Activated CD8-positive, alpha-beta memory T cell treated with anti-CD3 and anti-CD28 coated beads for 1 hour (primary cell): ENCODE results near the gene ROPN1B.
"Not testable (repeated sequence)": the region's sequence is repeated elsewhere in the genome, so short reads cannot be mapped to it uniquely, and the experiment has no call there.

Source experiments
- DNase-seq, 2 donors: peaks; one replicate each; pipeline ENCODE4 v3.0.0-alpha.2; 2020; ENCODE audit warnings: low read depth in 1 of 2; ENCODE audit errors: extremely low read depth in 1 of 2

The ROPN1B gene

DNA sequence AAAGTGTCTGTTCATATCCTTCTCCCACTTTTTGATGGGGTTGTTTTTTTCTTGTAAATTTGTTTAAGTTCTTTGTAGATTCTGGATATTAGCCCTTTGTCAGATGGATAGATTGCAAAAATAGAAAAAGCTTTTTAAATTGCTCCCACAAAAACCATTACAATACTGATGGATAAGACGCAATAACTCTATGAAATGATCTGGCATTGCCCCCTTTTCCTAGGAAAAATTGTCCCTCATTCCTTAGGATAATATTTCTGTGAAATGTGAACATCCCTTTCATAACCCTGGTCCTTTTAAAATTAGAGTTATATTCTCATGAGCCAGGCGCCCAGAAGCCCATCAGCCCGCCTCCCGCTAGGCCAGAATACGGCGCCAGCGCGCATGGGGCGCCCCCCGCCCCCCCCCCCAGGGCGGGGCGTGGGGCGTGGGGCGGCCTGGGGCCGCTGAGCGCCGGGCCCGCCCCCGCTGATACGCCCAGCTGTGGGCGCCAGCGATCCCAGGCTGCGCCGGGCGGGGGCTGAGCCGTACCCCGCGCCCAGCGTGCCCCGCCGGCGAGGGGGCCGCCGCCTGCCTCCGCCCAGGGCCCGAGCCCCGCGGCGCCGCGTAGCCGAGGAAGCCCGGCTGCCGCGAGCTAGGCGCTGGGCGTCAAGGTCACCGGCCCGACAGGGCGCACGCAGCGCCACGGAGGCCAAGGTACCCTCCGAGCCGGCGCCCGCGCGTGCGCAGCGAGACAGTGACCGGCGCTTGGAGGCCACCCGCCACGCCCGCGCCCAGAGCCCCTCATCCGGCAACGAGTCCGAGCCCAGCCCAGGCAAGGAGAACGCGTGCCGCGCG, 11.1 kb upstream of the ROPN1B start:
- DNase-seq: no peak

DNA sequence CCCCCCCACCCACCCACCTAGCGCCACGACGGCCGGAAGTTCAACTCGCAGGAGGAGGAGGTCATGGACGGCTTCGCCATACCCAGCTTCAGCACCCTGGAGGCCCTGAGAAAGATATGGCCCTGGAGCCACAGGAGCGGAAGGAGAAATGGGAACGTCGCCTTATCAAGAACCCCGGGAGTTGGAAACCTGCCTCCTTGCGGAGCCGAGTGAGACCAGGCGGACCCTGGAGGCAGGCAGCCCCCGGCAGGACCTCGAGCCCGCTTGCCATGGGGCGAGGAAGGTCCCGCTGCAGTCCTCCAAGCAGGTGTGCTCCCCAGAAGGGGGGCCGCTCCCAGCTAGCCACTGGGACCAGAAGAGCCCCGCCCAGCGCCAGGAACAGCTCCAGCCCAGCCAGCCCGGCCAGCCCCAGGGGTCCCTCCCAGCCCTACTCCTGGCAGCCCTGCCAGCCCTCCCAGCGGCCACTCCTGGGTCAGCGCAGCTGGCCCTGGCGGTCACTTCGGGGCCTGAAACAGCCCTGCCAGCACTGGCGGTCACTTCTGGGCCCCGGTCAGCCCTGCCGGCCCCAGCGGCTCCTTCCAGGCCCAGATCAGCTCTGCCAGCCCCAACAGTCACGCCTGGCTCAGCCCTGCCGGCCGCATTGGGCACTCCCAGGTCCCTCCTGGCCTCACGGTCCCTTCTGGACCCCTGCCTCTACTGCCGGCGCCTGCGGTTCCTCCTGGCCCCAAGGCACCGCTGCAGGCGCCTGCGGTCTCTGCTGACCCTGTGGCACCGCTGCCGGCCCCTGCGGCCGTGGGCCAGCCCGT, 10.3 kb upstream of the ROPN1B start:
- no peak for DNase-seq

DNA sequence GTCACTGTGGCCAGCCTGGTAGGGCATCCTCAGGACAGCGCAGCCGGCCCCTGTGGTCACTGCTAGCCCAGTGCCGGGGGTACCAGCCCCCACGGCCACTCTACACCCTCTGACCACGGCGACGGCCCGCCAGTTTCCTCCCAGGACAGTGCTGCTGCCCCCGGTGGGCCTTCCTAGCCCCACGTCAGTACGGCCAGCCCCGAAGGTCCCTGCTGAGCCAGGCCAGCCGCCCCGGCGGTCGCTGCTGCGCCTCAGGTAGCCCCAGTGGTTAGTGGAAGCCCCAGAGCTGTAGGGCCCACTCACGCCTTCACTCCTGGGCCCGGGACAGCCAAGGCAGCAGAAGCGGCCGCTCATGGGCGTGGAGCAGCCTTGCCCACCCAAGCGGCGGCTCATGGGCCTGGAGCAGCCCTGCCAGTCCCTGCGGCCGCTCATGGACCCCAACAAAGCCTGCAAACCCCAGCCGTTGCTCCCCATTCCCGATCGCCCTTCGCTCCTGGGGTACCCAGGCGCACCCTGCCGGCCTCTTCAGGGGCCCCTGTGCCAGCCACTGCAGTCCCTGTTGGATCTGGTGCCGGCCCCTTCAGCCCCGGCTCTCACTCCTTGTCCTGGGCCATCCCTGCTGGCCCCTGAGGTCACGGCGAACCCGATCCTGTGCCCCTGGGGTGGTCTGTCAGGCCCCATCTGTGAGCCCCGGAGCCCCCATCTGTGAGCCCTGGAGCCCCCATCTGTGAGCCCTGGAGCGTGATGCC, 9.5 kb upstream of the ROPN1B start:
- DNase-seq: no peak

DNA sequence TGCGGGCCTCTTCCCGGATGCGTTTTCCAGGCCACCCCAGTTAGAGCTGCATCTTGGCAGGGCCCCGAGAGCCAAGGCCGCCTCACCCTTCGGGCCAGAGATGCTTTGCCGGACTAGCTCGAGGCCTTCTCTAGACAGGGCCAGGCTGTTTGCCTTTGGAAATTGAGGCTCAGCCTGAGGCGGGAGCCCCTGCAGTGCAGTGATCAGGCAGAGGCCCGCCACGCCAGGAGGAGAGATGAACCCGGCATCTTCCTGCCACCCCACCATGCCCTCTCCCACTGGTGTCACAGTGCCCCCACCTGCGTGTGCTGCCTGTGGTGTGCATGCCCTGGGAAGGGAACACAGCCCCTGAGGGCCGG, 8.9 kb upstream of the ROPN1B start:
- DNase-seq: no peak

DNA sequence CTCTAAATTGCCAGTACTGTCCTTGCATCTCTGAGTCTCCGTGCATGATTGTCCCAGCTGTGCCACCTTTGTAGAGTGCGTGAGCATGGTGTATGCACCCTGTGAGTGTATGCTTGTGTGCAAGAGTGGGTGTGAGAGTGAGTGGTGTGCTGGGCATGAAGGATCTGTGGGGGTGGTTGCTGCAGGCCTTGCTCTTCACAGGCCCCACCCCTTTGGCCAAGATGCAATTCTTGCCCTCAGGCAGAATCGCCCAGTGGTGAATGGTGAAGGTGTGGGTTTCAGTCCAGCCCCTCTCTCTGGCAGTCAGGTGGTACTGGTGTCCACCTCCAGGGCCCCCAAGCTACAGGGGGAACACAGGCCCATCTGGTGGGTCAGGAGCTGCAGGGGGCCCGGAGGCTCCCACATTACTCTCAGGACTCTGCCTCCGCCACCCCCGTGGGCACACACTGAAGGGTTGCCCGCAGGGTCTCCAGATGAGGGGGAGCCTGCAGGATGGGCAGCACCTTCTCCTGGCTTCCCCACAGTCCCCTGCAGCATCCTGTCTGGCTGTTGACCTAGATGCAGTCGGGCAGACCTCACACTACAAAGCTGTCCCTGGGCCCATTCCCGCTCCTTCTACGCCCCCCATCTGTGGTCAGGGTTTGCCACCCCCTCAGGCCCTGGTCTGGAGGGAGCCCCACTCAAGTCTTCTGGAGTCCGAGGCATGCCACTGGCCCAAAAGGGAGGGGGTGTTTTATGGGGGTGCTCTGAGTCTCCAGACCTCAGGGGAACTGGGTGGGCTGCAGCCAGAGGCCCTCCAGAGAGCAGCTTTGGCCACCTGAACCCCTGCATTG, 8.3 kb upstream of the ROPN1B start:
- no peak for DNase-seq

DNA sequence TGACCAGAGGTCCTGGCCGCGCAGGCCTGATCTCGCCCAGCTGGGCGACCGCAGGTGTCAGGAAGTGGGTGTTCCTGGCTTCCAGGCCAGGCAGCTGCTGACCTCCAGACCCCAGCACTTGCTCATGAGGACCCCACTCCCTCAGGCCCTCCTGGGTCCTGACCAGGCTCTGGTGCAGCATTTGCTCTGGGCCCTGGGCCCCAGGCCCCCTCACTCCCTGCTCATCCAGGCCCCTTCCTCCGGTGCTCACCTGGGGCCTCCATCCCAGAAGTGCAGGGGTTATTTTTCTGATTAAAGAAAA, 7.7 kb upstream of the ROPN1B start:
- DNase-seq: no peak

DNA sequence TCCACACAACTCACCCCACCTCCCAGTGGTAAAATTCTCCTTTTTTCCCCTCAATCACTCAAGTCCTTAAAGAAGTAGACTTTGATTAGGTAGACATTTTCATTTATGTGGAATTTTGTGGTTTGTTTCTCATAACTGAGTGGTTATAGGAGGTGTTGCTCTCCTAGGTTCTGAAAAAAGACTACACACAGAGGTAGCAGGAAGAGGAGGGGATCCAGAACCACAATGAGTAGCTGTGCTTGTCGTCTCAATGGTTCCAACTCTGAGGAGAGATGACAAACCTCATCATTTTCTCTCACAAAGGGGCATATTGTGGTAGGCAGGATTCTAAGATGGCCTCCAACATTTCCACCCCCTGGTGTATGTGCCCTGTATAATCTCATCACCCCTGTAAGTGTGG, 5.1 kb upstream of the ROPN1B start:
- not testable (repeated sequence) for DNase-seq

DNA sequence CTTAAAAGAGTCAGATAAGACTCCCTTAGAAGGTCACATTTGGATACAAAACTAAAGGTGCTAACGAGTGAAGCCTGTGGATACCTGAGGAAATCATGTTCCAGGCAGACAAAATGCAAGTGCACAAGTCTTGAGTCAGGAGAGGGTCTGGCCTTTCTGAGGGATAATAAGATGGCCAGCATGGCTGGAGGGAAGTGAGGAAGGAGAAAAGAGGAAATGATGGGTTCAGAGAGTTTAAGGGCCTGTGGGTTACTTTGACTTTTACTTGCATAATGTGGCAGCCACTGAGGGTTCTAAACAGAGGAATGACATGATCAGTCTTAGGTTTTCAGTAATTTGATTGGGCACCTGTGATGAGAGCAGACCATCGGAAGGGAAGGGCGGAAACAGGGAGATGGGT, 3.5 kb upstream of the ROPN1B start:
- no peak for DNase-seq

DNA sequence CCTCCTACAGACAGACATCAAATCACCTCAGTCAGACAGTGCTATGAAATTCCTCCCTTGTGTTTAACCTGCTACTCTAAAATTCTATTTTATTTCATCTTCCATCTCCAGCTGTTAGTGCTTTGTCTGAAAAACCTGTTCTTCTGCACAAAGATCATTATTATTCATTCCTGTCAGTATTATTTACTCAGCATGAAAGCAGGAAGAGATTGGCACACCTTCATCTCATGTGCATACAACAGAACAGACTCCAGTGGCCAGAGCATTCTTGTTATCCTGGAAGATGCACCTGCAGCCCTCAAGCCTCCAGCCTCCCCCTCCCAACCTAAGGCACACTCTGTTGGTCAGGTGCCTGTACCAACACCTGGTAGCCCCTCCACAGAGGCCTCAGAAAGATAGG, 1.8 kb upstream of the ROPN1B start:
- DNase-seq: no peak

DNA sequence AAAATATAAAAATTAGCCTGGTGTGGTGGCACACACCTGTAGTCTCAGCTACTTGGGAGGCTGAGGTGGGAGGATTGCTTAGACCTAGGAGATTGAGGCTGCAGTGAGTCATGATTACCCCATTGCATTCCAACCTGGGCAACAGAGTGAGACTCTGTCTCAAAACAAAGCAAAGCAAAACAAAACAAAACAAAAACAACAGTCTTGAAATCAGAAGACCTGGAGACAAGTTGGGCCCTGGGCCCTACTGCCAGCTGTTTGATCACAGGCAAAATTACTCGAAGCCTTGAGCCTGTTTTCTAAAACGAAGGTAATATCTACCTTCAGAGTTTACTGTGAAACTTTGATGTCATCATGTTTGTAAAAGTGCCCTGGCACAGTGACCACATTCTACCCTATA, 857 bp upstream of the ROPN1B start:
- not testable (repeated sequence) for DNase-seq

DNA sequence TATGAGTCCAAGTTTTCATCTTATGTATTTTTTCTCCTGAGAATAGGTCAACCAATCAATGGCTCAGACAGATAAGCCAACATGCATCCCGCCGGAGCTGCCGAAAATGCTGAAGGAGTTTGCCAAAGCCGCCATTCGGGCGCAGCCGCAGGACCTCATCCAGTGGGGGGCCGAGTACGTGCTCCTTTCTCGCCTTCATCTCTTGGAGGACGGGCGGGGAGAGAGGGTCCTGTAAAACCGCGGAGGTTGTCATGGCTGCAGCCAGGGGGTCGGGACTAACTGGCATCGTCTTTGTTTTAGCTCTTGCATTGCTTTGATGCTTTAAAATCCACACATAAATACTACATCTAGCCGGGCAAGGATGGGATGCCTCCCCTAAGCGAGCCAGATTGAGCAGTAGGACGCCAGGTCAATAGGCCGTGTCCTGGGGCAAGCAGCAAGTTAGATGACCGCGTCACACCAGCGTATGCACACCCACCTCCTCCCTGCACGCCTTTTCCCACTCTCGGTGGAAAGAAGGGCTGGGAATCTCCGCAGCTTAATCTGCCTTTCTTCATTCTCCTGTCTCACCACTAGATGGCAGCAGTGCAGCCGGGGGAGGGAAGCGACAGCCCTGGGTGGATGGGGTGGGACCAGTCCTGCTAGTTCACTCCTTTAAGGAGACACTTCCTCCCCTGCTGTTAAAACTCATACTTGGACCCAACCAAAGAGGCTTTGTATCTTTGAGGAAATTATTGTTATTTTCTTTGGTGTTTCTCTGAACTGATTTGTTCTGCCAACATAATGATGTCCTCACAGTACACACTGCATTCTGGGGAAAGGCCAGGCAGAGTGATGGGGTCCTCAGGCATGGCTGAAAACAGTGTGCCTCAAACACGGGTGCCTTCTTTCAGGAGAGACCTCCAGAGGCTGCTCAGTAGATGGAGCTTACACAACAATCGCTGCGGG, 3.3 kb downstream of the ROPN1B start:
- not testable (repeated sequence) for DNase-seq

DNA sequence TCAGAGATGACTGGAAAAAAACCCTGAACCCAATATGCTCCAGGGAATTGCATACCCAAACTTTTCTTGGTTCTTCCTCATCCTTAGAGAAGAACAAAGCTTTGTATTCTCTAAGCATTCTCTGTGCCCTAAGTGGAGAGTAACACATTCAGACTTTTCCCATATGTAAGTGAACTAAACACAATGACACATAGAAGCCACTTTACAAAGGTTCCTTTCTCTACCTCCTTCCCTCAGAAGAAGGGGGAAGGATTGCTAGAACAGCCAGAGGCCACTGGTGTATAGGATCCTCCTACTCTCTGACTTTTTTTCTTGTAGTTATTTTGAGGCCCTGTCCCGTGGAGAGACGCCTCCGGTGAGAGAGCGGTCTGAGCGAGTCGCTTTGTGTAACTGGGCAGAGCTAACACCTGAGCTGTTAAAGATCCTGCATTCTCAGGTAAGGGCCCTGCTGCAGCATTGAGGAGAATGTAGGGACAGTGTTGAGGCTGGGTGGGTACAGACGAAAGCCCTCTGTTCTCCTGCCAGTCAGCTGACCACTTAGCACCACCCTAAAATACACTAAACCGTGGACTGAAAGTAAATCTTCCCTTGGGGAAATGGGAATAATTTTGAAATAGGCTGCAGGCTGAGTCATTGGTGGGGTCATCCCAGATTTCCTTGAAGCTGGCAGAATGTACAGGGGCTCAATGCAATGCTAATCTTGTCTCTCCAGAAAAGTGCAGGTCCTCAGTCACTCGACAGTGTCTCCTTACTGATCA, 6.4 kb downstream of the ROPN1B start:
- DNase-seq: not testable (repeated sequence)

DNA sequence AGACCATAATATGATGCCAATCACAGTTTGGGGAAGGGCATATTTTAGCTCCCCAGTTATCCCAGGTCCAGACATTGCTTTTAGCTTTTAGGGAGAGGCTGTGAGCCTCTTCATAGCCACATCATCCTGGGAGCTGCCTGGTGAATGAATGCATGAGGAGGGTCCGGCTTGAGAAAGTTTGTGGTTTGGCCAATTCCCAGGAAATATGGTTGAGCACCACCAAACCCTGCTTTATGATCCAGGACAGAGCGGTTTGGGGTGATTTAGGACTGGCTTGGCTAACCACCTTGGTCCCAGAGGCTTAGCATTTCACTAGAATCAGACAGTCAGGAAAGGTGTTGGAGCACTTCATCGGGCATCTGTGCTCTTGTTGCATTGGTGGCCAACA, 7.0 kb downstream of the ROPN1B start:
- not testable (repeated sequence) for DNase-seq

DNA sequence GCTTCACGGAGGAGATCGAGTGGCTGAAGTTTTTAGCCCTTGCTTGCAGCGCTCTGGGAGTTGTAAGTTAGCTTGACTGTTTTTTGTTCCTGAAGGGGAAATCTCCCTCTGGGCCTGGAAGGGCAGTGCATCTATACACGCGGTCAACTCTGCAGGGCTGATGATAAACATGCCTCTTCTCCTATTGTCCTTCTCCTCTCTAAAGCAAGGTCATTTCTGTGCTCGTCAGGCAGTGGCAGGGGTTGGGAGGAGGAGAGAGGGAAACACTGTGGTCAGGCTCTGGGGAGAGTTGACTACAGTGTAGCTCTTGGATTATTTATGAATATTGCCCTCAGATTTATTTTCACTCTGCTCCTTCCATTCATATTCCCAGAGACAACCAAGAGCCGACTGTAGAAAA, 8.1 kb downstream of the ROPN1B start:
- DNase-seq: not testable (repeated sequence)

DNA sequence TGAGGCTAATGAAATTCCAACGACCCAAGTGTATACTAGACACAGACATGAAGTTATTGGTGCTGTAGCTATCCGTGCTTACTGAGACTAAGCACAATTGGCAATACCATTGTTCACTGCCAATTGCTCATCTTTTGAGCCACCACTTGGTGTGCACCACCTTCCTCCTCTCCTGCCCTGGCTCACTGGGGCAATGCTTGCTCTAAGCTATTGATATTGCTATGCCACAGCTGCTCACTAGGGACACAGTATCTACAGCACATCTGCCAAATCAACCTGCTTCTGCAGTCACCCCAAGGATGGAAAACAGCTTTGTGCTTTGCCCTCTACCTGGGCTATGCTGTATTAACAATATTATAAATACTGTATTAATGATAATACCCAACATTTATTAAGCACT, 16.0 kb downstream of the ROPN1B start:
- DNase-seq: not testable (repeated sequence)

DNA sequence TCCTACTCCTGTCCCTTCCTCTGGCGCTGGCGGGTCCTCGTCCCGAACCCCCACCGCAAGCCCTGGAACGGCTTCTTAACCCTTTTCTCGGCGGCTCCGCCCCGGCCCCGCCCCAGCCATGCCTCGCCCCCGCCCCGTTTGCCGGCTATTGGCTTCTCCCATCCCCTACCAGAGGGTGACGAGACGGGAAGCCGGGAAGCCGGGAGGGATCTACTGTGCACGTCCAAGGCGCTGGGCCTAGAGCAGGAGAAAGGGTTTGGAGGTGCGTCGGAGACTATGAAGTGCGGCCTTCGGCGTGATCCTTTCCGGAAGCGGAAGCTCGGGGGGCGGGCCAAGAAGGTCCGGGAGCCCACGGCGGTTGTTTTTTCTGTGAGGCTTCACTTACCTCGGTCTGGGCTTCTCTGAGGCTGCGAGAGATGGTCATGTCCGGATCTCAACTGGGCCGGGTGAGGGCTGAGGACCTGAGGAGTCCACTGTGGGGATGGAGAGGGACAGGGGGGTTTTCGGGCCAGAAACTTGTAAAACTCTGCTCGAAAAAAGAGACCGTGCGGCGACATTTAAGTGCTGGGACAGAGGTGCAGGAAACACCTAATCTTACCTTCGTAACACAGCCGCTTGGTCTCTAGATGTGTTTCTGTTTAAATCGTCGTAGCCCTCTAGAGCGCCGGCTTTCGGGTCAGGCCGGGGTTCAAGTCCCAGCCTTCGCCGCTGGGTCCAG, 21.4 kb downstream of the ROPN1B start:
- DNase-seq: peak in 1 of 2 donors; percentile 65

DNA sequence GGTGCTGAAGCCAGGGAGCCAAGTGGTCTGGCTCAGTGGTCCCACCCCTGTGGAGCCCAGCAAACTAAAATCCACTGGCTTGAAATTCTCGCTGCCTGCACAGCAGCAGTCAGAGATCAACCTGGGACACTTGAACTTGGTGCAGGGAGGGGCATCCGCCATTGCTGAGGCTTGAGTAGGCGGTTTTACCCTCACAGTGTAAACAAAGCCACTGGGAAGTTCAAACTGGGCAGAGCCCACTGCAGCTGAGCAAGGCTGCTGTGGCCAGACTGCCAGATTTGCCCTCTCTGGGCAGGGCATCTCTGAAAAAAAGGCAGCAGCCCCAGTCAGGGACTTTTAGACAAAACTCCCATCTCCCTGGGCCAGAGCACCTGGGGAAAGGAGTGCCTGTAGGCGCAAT, 27.8 kb downstream of the ROPN1B start:
- not testable (repeated sequence) for DNase-seq

DNA sequence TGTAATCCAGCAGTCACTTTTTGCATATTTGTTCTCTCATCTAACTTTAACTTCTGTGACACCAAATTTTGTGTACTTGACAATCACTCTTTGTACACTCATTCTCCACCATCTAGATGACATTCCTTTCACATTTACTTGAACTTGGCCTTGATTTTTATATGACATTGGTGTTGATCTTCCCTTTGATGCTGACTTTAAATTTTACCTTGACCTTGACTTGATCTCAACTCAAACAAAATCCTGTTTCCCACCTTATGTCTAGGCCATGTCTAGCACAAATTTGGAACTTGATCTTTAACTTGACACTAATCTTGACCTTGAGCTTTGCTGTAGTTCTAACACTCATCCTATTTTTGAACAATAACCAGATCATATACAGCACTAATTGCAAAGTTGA, 33.2 kb downstream of the ROPN1B start:
- no peak for DNase-seq
